Heart left ventricle (tissue), 13 donors: ENCODE results near the gene KHDC1.

Experiments used
- CTCF ChIP-seq, 12 donors: fragments of 200-600 bp; sonication (generic) in 4 of 12; IDR thresholded peaks; one replicate each; pipeline versions ENCODE4 v1.5.0 to v1.8.0; 2018 to 2022; ENCODE audit warnings: antibody characterized with exemption in 12 of 12, mild to moderate bottlenecking in 5 of 12
- POLR2A ChIP-seq, 2 donors: fragments of 450-650 bp; IDR thresholded peaks; one replicate each; pipeline ENCODE4 v1.6.1; 2017; ENCODE audit warnings: antibody characterized with exemption in 2 of 2, mild to moderate bottlenecking in 2 of 2, moderate library complexity in 2 of 2
- donor health status: ischemic (EF 13 %, LVEDD 7.1; RV severe dilation, severe dysfunction).
- donor health status: DM: no; HTN: yes; CAD: no.
- donor health status: DM: no; HTN: no; CAD: no.
- donor health status: ischemic (EF 25% LVEDD 6.9; RV normal size, moderate dysfunction).
- donor health status: ischemic (EF 25% LVEDD 5.7; RV mildly dilated, moderate dysfunction).
- donor health status: ischemic (EF 35%, LVEDD 5.7; RV mildly dilated, moderate dysfunction).
- donor health status: nonischemic (EF 11% LVEDD 7.7; RV severe dilation, severe dysfunction).
- donor health status: DM: yes; HTN: yes; CAD: no.
- donor health status: PGD.
- donor health status: ischemic (EF 29% LVEDD 5.4; RV normal size, mild dysfunction).
- donor health status: nonischemic (EF 23%, LVEDD 6.1; RV moderate dilation, normal function).

- TF ChIP-seq POLR2A (IDR thresholded peaks at IDR 0.05) (no peak), CTCF (IDR thresholded peaks at IDR 0.05) (peak in 10 of 12 donors; percentile 13 to 54 (median 27))
These were observed 22.8 kb upstream of the KHDC1 start for GRCh38 chr6:73285674-73286283.
